GM18870 (cell line): ENCODE results near the gene STUB1.
"Not testable (repeated sequence)": the region's sequence is repeated elsewhere in the genome, so short reads cannot be mapped to it uniquely, and the experiment has no call there.

ENCODE experiments used
- ATAC-seq: cut with Tn5 transposase; IDR thresholded peaks from one replicate; pipeline ENCODE4 v1.9.1; 2021; ENCODE audit warnings: moderate library complexity; ENCODE audit not compliant: unreplicated experiment

Gene STUB1

DNA sequence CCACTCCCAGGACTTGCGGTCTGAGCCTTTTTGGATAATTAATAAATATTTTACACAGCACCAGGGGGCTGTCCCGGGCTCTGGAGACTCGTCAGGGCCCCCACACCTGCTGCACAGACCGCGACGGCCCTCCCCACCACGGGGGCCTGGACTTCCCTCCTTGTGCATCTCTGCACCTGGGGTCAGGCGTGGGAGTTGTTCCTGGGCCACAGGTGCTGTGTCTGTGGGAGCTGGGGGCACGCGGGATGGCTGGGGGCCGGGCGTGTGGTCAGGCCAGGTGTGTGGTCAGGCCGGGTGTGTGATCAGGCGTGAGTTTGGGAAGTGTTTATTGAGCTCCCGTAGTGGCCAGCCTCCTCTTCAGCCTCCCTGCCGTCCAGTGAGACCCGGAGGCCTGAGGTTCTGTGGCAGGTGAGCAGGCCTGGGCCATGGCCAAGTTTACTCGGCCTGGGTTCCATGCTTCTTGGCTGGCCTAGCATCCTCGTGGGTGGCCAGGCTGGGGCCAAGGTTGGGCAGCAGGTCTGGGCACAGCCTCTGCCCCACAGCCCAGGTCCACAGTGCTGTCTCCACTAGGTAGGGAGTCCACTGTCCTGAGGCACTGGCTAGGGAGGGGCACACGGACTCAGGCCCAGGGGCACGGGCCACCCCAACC is 1.9 kb upstream of the STUB1 start:
- ATAC-seq, result no peak

GRCh38 chr16:678858-679813 is 1.1 kb upstream of the STUB1 start:
- ATAC-seq, result no peak

GRCh38 chr16:680625-680945 is 375 bp downstream of the STUB1 start:
- ATAC-seq, result no peak

GRCh38 chr16:680967-681745 is 946 bp downstream of the STUB1 start:
- ATAC-seq, result no peak

DNA sequence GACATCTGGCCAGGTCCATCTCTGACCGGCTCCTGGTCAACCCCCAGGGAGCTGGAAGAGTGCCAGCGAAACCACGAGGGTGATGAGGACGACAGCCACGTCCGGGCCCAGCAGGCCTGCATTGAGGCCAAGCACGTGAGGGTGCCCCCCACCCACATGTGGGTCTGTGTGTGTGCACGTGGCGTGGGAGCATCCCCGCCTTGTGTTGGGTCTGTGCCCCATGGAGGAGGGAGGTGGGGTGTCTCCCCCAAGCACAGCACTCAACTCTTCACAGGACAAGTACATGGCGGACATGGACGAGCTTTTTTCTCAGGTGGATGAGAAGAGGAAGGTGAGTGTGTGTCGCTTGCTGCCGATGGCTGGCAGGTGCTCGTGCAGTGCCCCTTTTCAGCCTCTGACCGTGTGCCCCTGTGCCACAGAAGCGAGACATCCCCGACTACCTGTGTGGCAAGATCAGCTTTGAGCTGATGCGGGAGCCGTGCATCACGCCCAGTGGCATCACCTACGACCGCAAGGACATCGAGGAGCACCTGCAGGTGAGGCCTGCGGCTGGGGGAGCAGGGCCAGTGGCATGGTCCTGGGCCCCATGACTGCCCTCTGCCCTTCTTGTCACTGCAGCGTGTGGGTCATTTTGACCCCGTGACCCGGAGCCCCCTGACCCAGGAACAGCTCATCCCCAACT is 1.7 kb downstream of the STUB1 start:
- no peak for ATAC-seq

- ATAC-seq, result no peak
Measured at GRCh38 chr16:682493-683395, 2.5 kb downstream of the STUB1 start.

GRCh38 chr16:683396-684070 is 3.3 kb downstream of the STUB1 start:
- ATAC-seq, result no peak

DNA sequence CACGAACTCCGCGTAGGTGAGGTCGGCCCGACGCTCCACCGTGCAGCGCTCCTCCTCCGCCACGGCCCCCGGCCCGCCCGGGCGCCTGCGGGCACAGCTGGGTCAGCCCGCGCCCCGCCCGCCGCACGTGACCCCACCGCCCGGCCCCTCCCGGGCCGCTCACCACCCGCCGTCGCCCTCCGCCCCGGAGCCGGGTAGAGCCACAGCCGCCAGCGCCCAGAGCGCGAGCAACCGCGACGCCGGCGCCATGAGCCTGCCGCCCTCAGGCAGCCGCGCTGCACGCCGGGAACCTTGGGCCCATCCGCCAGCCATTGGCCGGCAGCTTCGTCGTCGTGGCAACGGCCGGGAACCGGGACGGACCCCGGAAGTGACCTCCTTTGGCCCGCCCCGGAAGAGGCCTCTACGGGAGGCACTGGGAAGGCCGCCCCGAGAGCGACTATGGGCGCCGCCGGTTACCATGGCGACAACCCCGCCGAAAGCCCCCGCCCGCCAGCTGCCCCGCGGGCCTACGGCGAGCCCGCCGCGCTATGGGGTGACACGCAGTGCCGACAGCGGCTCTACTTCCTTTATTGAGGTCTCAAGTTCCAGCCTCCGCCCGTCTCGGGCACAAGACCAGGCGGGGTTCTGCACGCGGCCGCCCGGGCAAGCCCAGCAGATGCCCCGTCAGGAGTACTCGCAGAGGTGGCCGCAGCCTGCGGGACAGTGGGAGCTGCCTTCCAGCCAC is 4.0 kb downstream of the STUB1 start, which contains the start of gene JMJD8:
TSS of gene JMJD8 (minus strand) at position 264 of the 724 bp plus-strand sequence. CDS start at position 249, 15 bp downstream.
- peak; percentile 53 for ATAC-seq

DNA sequence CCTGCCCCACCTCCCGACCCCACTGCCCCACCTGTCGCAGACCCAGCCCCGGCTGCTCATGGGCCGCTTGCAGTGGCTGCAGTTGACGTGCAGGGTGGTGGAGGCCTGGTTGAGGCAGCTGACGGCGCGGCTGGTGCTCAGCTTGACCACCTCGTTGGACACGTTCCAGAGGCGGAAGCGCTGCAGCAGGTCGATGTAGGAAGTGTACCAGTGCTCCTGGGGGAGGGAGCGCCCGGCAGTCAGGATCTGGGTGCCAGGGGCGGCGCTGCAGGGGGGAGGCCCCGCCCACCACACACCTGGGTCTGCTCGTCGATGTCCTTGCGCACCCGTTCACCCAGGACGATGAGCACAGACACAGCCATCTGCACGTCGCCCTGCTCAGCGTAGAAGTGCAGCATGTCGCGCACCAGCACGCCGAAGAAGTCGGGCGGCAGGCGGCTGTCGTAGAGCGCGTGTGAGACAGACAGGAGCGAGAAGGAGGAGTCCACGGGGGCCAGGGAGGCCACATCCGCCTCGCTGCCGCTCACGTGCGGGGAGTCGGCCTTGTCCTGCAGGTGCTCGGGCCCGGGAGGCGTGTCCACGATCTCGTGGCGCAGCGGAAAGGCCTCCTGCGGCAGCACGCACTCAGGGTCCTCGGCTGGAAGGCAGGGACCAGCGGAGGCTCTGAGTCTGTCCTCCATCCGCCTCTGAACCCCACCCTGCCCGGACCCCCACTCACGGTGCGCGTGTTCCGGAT is 4.9 kb downstream of the STUB1 start:
- ATAC-seq, result no peak

GRCh38 chr16:685967-686366 is 5.8 kb downstream of the STUB1 start:
- ATAC-seq, result no peak

- ATAC-seq, result no peak
Measured at GRCh38 chr16:686459-687260, 6.5 kb downstream of the STUB1 start.

- no peak for ATAC-seq
Measured at GRCh38 chr16:687499-687898, 7.3 kb downstream of the STUB1 start.

DNA sequence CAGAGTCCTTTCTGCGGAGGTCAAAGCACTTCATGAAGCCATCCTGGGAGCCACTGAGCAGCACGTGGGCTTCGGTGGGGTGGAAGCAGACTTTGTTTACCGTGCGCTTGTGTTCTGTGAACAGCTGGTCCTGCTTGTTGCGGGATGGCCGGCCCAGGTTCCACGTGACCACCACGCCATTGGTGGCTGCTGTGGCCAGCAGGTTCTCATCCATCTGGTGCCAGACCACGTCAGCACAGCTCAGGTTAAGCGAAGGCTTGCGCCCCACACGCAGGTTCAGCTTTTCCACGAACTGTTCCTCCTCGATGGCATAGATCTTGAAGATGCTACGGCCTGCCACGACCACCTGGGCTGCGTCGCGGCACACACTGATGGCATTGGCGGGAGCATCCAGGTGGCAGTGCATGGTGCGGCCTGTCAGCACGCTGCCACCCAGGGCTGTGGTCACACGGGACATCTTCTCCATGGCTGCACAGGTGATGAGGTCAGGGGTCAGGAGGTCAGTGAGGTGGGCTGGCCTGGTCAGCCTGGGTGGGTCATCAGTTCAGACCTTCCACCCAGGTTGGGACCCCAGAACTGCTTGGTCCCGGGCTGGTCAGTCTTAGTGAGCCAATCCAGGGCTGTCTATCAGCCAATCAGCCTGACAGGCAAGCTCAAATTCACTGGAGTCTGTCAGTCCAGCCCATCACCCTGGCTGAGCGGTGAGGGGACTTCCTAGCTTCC is 9.1 kb downstream of the STUB1 start:
- no peak for ATAC-seq

DNA sequence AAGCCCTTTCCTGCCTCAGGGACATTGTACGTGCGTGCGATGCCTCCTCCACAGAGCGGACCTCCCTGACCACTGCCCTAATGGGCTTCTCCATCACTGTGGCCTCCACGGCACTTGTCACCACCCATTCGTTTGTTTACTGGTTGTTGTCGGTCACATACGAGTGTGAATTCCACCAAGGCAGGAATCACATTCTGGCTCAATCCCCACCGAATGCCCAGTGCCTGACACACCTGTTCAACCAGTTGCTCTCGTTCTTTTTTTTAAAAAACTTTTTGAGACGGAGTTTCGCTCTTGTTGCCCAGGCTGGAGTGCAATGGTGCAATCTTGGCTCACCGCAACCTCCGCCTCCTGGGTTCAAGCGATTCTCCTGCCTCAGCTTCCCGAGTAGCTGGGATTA is 11.0 kb downstream of the STUB1 start:
- ATAC-seq, result not testable (repeated sequence)

DNA sequence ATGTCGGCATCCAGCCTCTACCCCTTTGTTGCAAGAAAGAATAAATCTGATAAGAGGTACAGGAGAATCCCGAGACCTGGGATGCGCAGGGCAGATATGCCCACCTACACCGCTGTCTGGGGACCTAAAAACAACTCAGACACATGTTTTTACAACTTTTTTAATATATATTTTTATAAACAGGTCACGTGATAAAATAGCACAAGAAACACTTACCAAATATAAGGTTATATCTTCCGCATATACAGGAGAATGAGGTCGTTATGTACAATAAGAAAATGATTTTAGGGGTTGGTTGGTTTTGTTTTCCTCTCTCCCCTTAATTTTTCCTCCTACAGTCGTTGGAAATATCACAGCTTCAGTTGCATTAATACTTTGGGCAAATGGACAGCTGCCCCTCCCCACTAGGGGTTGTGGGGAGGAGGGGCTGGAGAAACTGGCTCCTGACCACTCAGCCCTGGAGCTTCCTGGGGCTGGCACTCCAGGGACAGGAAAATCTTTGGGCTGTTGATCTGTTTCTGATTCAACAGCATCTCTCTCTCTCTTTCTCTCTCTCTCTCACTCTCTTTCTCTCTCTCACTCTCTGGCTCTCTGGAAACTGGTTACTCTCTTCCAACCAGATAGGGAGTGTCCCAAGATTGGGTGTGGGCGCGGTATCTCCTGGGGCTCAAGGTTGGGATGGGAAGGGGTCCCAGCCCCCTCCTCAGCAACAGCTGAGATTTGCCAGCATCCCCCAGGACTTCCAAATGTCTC is 12.3 kb downstream of the STUB1 start:
- no peak for ATAC-seq

GRCh38 chr16:693364-693763 is 13.2 kb downstream of the STUB1 start:
- no peak for ATAC-seq
